ENCODE measurements around the gene CNP.

GRCh38 chr17:41972571-41973407 is 6.2 kb downstream of the CNP start:
- TF ChIP-seq, protein P1, sequence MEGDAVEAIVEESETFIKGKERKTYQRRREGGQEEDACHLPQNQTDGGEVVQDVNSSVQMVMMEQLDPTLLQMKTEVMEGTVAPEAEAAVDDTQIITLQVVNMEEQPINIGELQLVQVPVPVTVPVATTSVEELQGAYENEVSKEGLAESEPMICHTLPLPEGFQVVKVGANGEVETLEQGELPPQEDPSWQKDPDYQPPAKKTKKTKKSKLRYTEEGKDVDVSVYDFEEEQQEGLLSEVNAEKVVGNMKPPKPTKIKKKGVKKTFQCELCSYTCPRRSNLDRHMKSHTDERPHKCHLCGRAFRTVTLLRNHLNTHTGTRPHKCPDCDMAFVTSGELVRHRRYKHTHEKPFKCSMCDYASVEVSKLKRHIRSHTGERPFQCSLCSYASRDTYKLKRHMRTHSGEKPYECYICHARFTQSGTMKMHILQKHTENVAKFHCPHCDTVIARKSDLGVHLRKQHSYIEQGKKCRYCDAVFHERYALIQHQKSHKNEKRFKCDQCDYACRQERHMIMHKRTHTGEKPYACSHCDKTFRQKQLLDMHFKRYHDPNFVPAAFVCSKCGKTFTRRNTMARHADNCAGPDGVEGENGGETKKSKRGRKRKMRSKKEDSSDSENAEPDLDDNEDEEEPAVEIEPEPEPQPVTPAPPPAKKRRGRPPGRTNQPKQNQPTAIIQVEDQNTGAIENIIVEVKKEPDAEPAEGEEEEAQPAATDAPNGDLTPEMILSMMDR (IDR thresholded peaks at IDR 0.05), result no peak
- no peak for TF ChIP-seq POLR2A (IDR thresholded peaks at IDR 0.05)
